ENCODE results near the gene ICOS.
"Not testable (repeated sequence)": the region's sequence is repeated elsewhere in the genome, so short reads cannot be mapped to it uniquely, and the experiment has no call there.

ICOS gene

GRCh38 chr2:203975912-203976311 lies 39.3 kb downstream of the ICOS start:
- no peak for DNase-seq (ENCODE audit: low spot score)

GRCh38 chr2:203982276-203982675 lies 45.7 kb downstream of the ICOS start:
- DNase-seq (ENCODE audit: low spot score) = no peak

GRCh38 chr2:203983064-203983715 lies 46.6 kb downstream of the ICOS start:
- no peak for DNase-seq (ENCODE audit: low spot score)

GRCh38 chr2:203985978-203986377 lies 49.4 kb downstream of the ICOS start:
- DNase-seq (ENCODE audit: low spot score) = not testable (repeated sequence)

GRCh38 chr2:203987959-203988358 lies 51.4 kb downstream of the ICOS start:
- DNase-seq (ENCODE audit: low spot score) = no peak

- no peak for DNase-seq (ENCODE audit: low spot score)
Measured at GRCh38 chr2:203988500-203989260, 52.1 kb downstream of the ICOS start.

GRCh38 chr2:203989521-203989920 lies 53.0 kb downstream of the ICOS start:
- no peak for DNase-seq (ENCODE audit: low spot score)

- DNase-seq (ENCODE audit: low spot score) = no peak
Measured at GRCh38 chr2:203992509-203992908, 55.9 kb downstream of the ICOS start.

GRCh38 chr2:203993011-203993410 lies 56.4 kb downstream of the ICOS start:
- no peak for DNase-seq (ENCODE audit: low spot score)

GRCh38 chr2:203993560-203993959 lies 57.0 kb downstream of the ICOS start:
- DNase-seq (ENCODE audit: low spot score) = no peak

- DNase-seq (ENCODE audit: low spot score) = no peak
Measured at GRCh38 chr2:203994735-203995134, 58.2 kb downstream of the ICOS start.

- DNase-seq (ENCODE audit: low spot score) = no peak
Measured at GRCh38 chr2:203996692-203997091, 60.1 kb downstream of the ICOS start.

- DNase-seq (ENCODE audit: low spot score) = no peak
Measured at GRCh38 chr2:203997481-203997880, 60.9 kb downstream of the ICOS start.

- no peak for DNase-seq (ENCODE audit: low spot score)
Measured at GRCh38 chr2:203997980-203998809, 61.6 kb downstream of the ICOS start.

GRCh38 chr2:203999835-204000234 lies 63.3 kb downstream of the ICOS start:
- no peak for DNase-seq (ENCODE audit: low spot score)

- DNase-seq (ENCODE audit: low spot score) = no peak
Measured at GRCh38 chr2:204000446-204000845, 63.9 kb downstream of the ICOS start.

- DNase-seq (ENCODE audit: low spot score) = no peak
Measured at GRCh38 chr2:204003276-204003990, 66.9 kb downstream of the ICOS start.

GRCh38 chr2:204004912-204005311 lies 68.3 kb downstream of the ICOS start:
- DNase-seq (ENCODE audit: low spot score) = no peak

GRCh38 chr2:204005940-204006721 lies 69.6 kb downstream of the ICOS start:
- no peak for DNase-seq (ENCODE audit: low spot score)

- no peak for DNase-seq (ENCODE audit: low spot score)
Measured at GRCh38 chr2:204008352-204008751, 71.8 kb downstream of the ICOS start.
